ENCODE data around the gene HMG20A. TPM values are rescaled to one million over a fixed set of nuclear protein-coding genes. Genes with fewer than 3 reads are reported as not detected.
A peak's percentile ranks its signal among the peaks of the same experiment; 100 is the strongest.

Gene HMG20A
- total and polyA plus RNA-seq, 2 experiments from 2014 or later, result 17.8 to 57.8 TPM

DNA sequence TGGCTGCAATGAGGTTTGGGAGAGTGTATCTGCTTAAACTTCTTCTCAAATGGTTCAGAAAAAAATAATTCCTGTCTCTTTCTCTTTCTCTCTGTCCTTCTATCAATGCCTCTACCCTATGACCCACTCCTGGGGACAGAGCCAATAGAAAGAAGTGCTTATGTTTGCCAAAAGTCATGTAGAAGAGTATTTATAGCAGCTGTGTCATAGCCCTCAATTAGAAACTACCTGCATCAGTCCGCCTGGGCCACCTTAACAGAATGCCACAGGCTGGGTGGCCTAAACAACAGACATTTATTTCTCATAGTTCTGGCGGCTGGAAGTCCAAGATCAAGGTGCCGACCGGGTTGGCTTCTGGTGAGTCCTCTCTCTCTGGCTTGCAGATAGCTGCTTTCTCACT is 92.5 kb downstream of the HMG20A start (continued):
- TF ChIP-seq EZH2phosphoT487 (IDR thresholded peaks at IDR 0.05; ENCODE audit: unreplicated experiment) (no peak), STAT1 (IDR thresholded peaks at IDR 0.05; ENCODE audit: unreplicated experiment) (no peak), POLR2AphosphoS5 (IDR thresholded peaks at IDR 0.05; ENCODE audit: low read depth) (no peak), ZNF331 (CRISPR knock-in tag; IDR thresholded peaks at IDR 0.05; ENCODE audit: low read depth) (no peak)

DNA sequence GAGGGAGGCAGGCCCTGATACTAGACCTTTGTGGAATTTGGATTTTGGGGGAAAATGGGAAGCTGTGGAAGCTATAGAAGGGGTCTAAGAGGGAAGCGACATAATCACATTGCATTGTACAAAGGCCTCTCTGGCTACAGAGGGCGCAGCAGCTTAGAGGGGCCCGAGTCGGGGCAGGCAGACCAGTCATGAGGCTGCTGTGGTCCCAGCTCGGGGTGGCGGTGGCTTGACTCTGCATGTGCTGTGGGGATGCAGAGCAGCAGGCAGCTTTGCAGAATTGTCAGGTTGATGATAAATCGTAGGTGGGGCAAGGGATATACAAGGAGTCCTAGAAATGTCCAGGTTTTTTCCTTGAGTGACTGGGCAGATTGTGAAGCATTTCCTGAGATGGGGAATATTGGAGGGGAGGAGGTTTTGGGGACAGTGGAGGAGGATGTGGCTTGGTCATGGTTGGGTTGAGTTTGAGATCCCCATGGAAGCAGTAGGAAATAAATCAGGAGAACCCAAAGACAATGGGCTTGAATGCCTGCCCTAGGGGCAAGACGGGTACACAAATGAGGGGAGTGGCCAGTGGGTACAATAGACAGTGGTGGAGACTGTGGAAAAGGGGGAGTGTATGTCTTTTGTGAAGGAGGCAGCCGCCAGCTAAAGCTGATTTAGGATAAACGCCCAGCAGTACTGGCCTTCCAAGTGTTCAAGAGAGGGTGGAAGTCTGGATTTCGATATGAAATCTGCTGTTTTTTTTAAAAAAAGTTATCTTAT is 94.1 kb downstream of the HMG20A start:
- Histone ChIP-seq H3K4me3 (no peak overlapping the region), H3K4me1 (ENCODE audit: insufficient read depth) (peaks cover 26% of the 10 kb centered on the region), H3K27me3 (ENCODE audit: insufficient read depth) (no peaks in the 10 kb centered on the region), H3K27ac (ENCODE audit: low read depth) (no peak overlapping the region), H2AFZ (no peak overlapping the region), H3K36me3 (ENCODE audit: insufficient read depth) (no peaks in the 10 kb centered on the region), H3K9me2 (ENCODE audit: insufficient read depth) (peaks cover 16% of the 10 kb centered on the region), H3F3A (replicated peaks; ENCODE audit: low read depth) (peaks cover 10% of the 10 kb centered on the region), H3K79me2 (replicated peaks; ENCODE audit: insufficient read depth) (no peaks in the 10 kb centered on the region), H3K4me2 (no peak overlapping the region), H4K20me1 (replicated peaks; ENCODE audit: insufficient read depth) (no peaks in the 10 kb centered on the region)
- TF ChIP-seq STAT1 (IDR thresholded peaks at IDR 0.05; ENCODE audit: unreplicated experiment), result no peak
- Mint-ChIP-seq H3K4me3 (no peak overlapping the region), H3K4me1 (peaks cover 49% of the 10 kb centered on the region), H3K27me3 (ENCODE audit: insufficient read depth, low read depth, poor library complexity) (peaks cover 10% of the 10 kb centered on the region), H3K9me3 (no peaks in the 10 kb centered on the region), H3K27ac (0 out of 2 replicates have a peak overlapping the region, but pooled peaks have one; percentile 29), H3K36me3 (ENCODE audit: low read depth) (no peaks in the 10 kb centered on the region; the same call in 2 of the 3 replicates)
- DNase-seq (ENCODE audit: low spot score) (no peak), ATAC-seq (no peak)

GRCh38 chr15:77515613-77516012 is 94.9 kb downstream of the HMG20A start:
- no peaks in the 10 kb centered on the region for H3K79me2 ChIP-seq (replicated peaks; ENCODE audit: insufficient read depth)
- Mint-ChIP-seq H3K36me3 (ENCODE audit: low read depth) (no peaks in the 10 kb centered on the region; the same call in 2 of the 3 replicates), H3K27me3 (ENCODE audit: insufficient read depth, low read depth, poor library complexity) (peaks cover 10% of the 10 kb centered on the region), H3K9me3 (no peaks in the 10 kb centered on the region), H3K4me1 (peaks cover 42% of the 10 kb centered on the region), H3K27ac (no peak overlapping the region), H3K4me3 (no peak overlapping the region; the same call in 2 of the 3 replicates)
- no peak overlapping the region for H3K27ac ChIP-seq (ENCODE audit: low read depth)
- no peak for TF ChIP-seq ZNF331 (CRISPR knock-in tag; IDR thresholded peaks at IDR 0.05; ENCODE audit: low read depth)
- TF ChIP-seq, protein P1, sequence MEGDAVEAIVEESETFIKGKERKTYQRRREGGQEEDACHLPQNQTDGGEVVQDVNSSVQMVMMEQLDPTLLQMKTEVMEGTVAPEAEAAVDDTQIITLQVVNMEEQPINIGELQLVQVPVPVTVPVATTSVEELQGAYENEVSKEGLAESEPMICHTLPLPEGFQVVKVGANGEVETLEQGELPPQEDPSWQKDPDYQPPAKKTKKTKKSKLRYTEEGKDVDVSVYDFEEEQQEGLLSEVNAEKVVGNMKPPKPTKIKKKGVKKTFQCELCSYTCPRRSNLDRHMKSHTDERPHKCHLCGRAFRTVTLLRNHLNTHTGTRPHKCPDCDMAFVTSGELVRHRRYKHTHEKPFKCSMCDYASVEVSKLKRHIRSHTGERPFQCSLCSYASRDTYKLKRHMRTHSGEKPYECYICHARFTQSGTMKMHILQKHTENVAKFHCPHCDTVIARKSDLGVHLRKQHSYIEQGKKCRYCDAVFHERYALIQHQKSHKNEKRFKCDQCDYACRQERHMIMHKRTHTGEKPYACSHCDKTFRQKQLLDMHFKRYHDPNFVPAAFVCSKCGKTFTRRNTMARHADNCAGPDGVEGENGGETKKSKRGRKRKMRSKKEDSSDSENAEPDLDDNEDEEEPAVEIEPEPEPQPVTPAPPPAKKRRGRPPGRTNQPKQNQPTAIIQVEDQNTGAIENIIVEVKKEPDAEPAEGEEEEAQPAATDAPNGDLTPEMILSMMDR (conservative IDR thresholded peaks at IDR 0.05; ENCODE audit: low read depth in 2 of 2), result no peak
- TF ChIP-seq ZNF114 (CRISPR knock-in tag; IDR thresholded peaks at IDR 0.05), result no peak
- no peak for TF ChIP-seq EZH2 (IDR thresholded peaks at IDR 0.05; ENCODE audit: low read depth, unreplicated experiment)
- no peak for TF ChIP-seq JUNB (IDR thresholded peaks at IDR 0.05; ENCODE audit: unreplicated experiment)
- no peak overlapping the region for H2AFZ ChIP-seq
- DNase-seq (ENCODE audit: low spot score) (no peak), ATAC-seq (peak; percentile 34; the same call in 2 of the 3 replicates)
- H4K20me1 ChIP-seq (replicated peaks; ENCODE audit: insufficient read depth), result no peaks in the 10 kb centered on the region
- no peaks in the 10 kb centered on the region for H3K27me3 ChIP-seq (ENCODE audit: insufficient read depth)
- peaks cover 18% of the 10 kb centered on the region for H3K4me1 ChIP-seq (ENCODE audit: insufficient read depth)
- H3F3A ChIP-seq (replicated peaks; ENCODE audit: low read depth), result peaks cover 10% of the 10 kb centered on the region
- H3K9me2 ChIP-seq (ENCODE audit: insufficient read depth), result peaks cover 16% of the 10 kb centered on the region
- H3K4me2 ChIP-seq, result no peak overlapping the region
- no peak overlapping the region for H3K4me3 ChIP-seq
- no peaks in the 10 kb centered on the region for H3K36me3 ChIP-seq (ENCODE audit: insufficient read depth)

All from GM23338 (cell line).